IMR-90 (cell line): ENCODE data around the gene PLCL1. TPM values are rescaled to one million over a fixed set of nuclear protein-coding genes. Genes with fewer than 3 reads are reported as not detected.

Experiments used
- ATAC-seq: fragments of 200-7000 bp; cut with Tn5 transposase; 2 replicates; pipeline ENCODE4 v1.9.1; 2020; ENCODE audit warnings: low read depth, mild to moderate bottlenecking, moderate library complexity
- BruUV-seq: library from RNA; stranded (reverse); fragments of 400-500 nt; replicated peaks from 2 replicates; lab custom pipeline; 2021; lab: Mats Ljungman, UMichigan
- CTCF ChIA-PET: fragments of 300-600 bp; formaldehyde crosslinking; extraction: SDS; loops from one replicate; lab custom pipeline; 2021; ENCODE audit warnings: antibody characterized with exemption; lab: Yijun Ruan, JAX
- POLR2A ChIA-PET: fragments of 300-600 bp; sonication (Branson Sonifier 250); formaldehyde crosslinking; loops from one replicate; lab custom pipeline; 2022; ENCODE audit warnings: antibody characterized with exemption; ENCODE audit not compliant: unreplicated experiment; lab: Charles Lee
- DNase-seq: peaks from one replicate; pipeline ENCODE4 v3.0.0; 2013
- H2AFZ ChIP-seq: replicated peaks from 2 replicates; pipeline ENCODE3; 2013; ENCODE audit warnings: low read length, mild to moderate bottlenecking; ENCODE audit not compliant: poor library complexity
- H2AK5ac ChIP-seq: 2 replicates; pipeline ENCODE4 v1.6.1; 2013; ENCODE audit warnings: low read depth, low read length, inconsistent platforms
- H2AK9ac ChIP-seq: replicated peaks from 2 replicates; pipeline ENCODE3; 2013; ENCODE audit warnings: mild to moderate bottlenecking, low read depth, low read length, moderate library complexity; ENCODE audit not compliant: poor library complexity
- H2BK120ac ChIP-seq: 2 replicates; pipeline ENCODE4 v1.6.1; 2013; ENCODE audit warnings: low read depth, low read length, inconsistent platforms
- H2BK15ac ChIP-seq: 3 replicates; pipeline ENCODE4 v1.6.1; 2013; ENCODE audit warnings: low read depth, low read length, inconsistent platforms
- H2BK20ac ChIP-seq: 2 replicates; pipeline ENCODE4 v1.6.1; 2013; ENCODE audit warnings: low read depth, mild to moderate bottlenecking, inconsistent platforms, low read length, moderate library complexity
- H2BK5ac ChIP-seq: 2 replicates; pipeline ENCODE4 v1.6.1; 2013; ENCODE audit warnings: mild to moderate bottlenecking, low read depth, low read length, inconsistent platforms; ENCODE audit not compliant: poor library complexity, severe bottlenecking
- H3K14ac ChIP-seq: replicated peaks from 2 replicates; pipeline ENCODE4 v1.6.1; 2013; ENCODE audit warnings: low read depth, low read length, inconsistent platforms
- H3K18ac ChIP-seq: 2 replicates; pipeline ENCODE4 v1.6.1; 2013; ENCODE audit warnings: low read depth, low read length, control low read depth
- H3K23ac ChIP-seq: 2 replicates; pipeline ENCODE4 v1.6.1; 2013; ENCODE audit warnings: low read depth, low read length, inconsistent platforms
- H3K27ac ChIP-seq: 2 replicates; pipeline ENCODE4 v1.5.1; 2013; ENCODE audit warnings: mild to moderate bottlenecking, control low read depth, low read length; ENCODE audit not compliant: insufficient read depth
- H3K27me3 ChIP-seq: 2 replicates; pipeline ENCODE4 v1.6.1; 2013; ENCODE audit warnings: low read length; ENCODE audit not compliant: control insufficient read depth, insufficient read depth
- H3K36me3 ChIP-seq: 2 replicates; pipeline ENCODE4 v1.6.1; 2013; ENCODE audit warnings: low read length, mixed read lengths; ENCODE audit not compliant: control insufficient read depth, insufficient read depth
- H3K4ac ChIP-seq: 2 replicates; pipeline ENCODE4 v1.6.1; 2013; ENCODE audit warnings: low read depth, low read length, inconsistent platforms
- H3K4me1 ChIP-seq: 2 replicates; pipeline ENCODE4 v1.6.1; 2013; ENCODE audit warnings: low read length, mixed read lengths; ENCODE audit not compliant: control insufficient read depth, insufficient read depth
- H3K4me2 ChIP-seq: 2 replicates; pipeline ENCODE4 v1.6.1; 2013; ENCODE audit warnings: low read depth, mild to moderate bottlenecking, control low read depth, low read length, moderate library complexity
- H3K4me3 ChIP-seq: 2 replicates; pipeline ENCODE4 v1.5.1; 2013; ENCODE audit warnings: low read depth, mild to moderate bottlenecking, control low read depth, low read length, moderate library complexity; ENCODE audit not compliant: insufficient read depth
- H3K56ac ChIP-seq: 2 replicates; pipeline ENCODE4 v1.6.1; 2013; ENCODE audit warnings: low read length, inconsistent platforms; ENCODE audit not compliant: insufficient read depth; ENCODE audit errors: extremely low read depth
- H3K79me1 ChIP-seq, 2 experiments: 2 replicates each; pipeline ENCODE4 v1.6.1; 2013; ENCODE audit warnings: low read length in 2 of 2, inconsistent platforms in 1 of 2, low read depth in 1 of 2
- H3K9ac ChIP-seq: 2 replicates; pipeline ENCODE4 v1.6.1; 2013; ENCODE audit warnings: low read depth, low read length, control low read depth
- H3K9me1 ChIP-seq: 2 replicates; pipeline ENCODE4 v1.6.1; 2013; ENCODE audit warnings: low read length, inconsistent platforms; ENCODE audit not compliant: insufficient read depth
- H3K9me3 ChIP-seq: 2 replicates; pipeline ENCODE4 v1.6.1; 2013; ENCODE audit warnings: low read length; ENCODE audit not compliant: control insufficient read depth, insufficient read depth
- H4K20me1 ChIP-seq: 2 replicates; pipeline ENCODE4 v1.6.1; 2013; ENCODE audit warnings: low read length, inconsistent platforms; ENCODE audit not compliant: insufficient read depth
- H4K5ac ChIP-seq: 2 replicates; pipeline ENCODE4 v1.6.1; 2013; ENCODE audit warnings: mild to moderate bottlenecking, low read depth, low read length, control low read depth
- H4K8ac ChIP-seq, 2 experiments: 2 replicates each; pipeline ENCODE4 v1.6.1; 2013; ENCODE audit warnings: low read depth in 2 of 2, low read length in 2 of 2, control low read depth in 1 of 2, inconsistent platforms in 1 of 2
- H4K91ac ChIP-seq: 2 replicates; pipeline ENCODE4 v1.6.1; 2013; ENCODE audit warnings: low read depth, low read length, inconsistent platforms; ENCODE audit not compliant: insufficient read depth
- BHLHE40 ChIP-seq: fragments of 150-350 bp; IDR thresholded peaks from 2 replicates; pipeline ENCODE4 v1.6.1; 2016; ENCODE audit warnings: mild to moderate bottlenecking, low read depth, low read length
- CEBPB ChIP-seq: IDR thresholded peaks from 2 replicates; pipeline ENCODE4 v1.6.1; 2012; ENCODE audit warnings: low read depth, low read length, improper control_type of control experiment
- CHD1 ChIP-seq: IDR thresholded peaks from 2 replicates; pipeline ENCODE4 v1.6.1; 2012; ENCODE audit warnings: low read depth, low read length, improper control_type of control experiment
- FOS ChIP-seq: fragments of 150-350 bp; IDR thresholded peaks from 2 replicates; pipeline ENCODE4 v1.6.1; 2016; ENCODE audit warnings: low read depth, low read length
- MAFK ChIP-seq: IDR thresholded peaks from 2 replicates; pipeline ENCODE4 v1.6.1; 2012; ENCODE audit warnings: low read depth, low read length, improper control_type of control experiment
- MAZ ChIP-seq: IDR thresholded peaks from 2 replicates; pipeline ENCODE4 v1.6.1; 2012; ENCODE audit warnings: low read depth, mild to moderate bottlenecking, low read length, improper control_type of control experiment, moderate library complexity, borderline replicate concordance
- NFE2L2 ChIP-seq: fragments of 150-350 bp; IDR thresholded peaks from 2 replicates; pipeline ENCODE4 v1.6.1; 2016; ENCODE audit warnings: low read depth, mild to moderate bottlenecking, low read length
- POLR2A ChIP-seq: IDR thresholded peaks from 2 replicates; pipeline ENCODE4 v1.6.1; 2012; ENCODE audit warnings: mild to moderate bottlenecking, low read depth, low read length
- RCOR1 ChIP-seq: IDR thresholded peaks from 2 replicates; pipeline ENCODE4 v1.6.1; 2012; ENCODE audit warnings: mild to moderate bottlenecking, low read length, improper control_type of control experiment; ENCODE audit not compliant: insufficient replicate concordance
- RFX5 ChIP-seq: IDR thresholded peaks from 2 replicates; pipeline ENCODE4 v1.8.0; 2012; ENCODE audit warnings: low read depth, mild to moderate bottlenecking, low read length, moderate library complexity
- SMC3 ChIP-seq: fragments of 150-350 bp; IDR thresholded peaks from 2 replicates; pipeline ENCODE4 v1.6.1; 2016; ENCODE audit warnings: low read depth, mild to moderate bottlenecking, antibody characterized with exemption, low read length, moderate library complexity
- WGBS, 2 experiments: methylation state at CpG; one replicate each; pipeline versions ENCODE4 v1.1.5 to v1.1.7; 2013; ENCODE audit warnings: missing lambda C conversion rate in 2 of 2; ENCODE audit not compliant: insufficient read length in 1 of 2; ENCODE audit errors: extremely low coverage in 2 of 2; 5-methylcytosine and 5-hydroxymethylcytosine counted together
- dilution Hi-C: fragments of 300-500 bp; cut with HindIII; formaldehyde crosslinking; loops from one replicate; pipeline ENCODE4 v1.14.3; 2018; ENCODE audit warnings: low sequenced_read_pairs; ENCODE audit not compliant: unreplicated experiment
- in situ Hi-C: fragments of 300-500 bp; cut with MboI; formaldehyde crosslinking; loops from 3 replicates; pipeline ENCODE4 v1.14.3; 2019; ENCODE audit warnings: low sequenced_read_pairs, inconsistent platforms, mixed read lengths
- intact Hi-C: fragments of 100-400 bp; cut with micrococcal nuclease; formaldehyde crosslinking; loops from 2 replicates; pipeline ENCODE4 v1.10.0; 2022
- polyA plus RNA-seq, 3 experiments: library from polyadenylated mRNA; depleted of rRNA; stranded (reverse); fragments of >200 nt; gene quantifications; 2 replicates each; pipeline ENCODE4 v1.2.3, GENCODE V29; 2012; ENCODE audit warnings: low replicate concordance in 1 of 3
- total RNA-seq: library from RNA; depleted of rRNA; stranded (reverse); fragments of >200 nt; gene quantifications from 2 replicates; pipeline ENCODE4 v1.2.3, GENCODE V29; 2012
- TF ChIP-seq, protein P1 (sequence below): conservative IDR thresholded peaks from 2 replicates; pipeline ENCODE4 v1.5.1; 2012; ENCODE audit warnings: mild to moderate bottlenecking, low read depth, low read length, improper control_type of control experiment
- TF ChIP-seq, protein P2 (sequence below): fragments of 150-350 bp; IDR thresholded peaks from 2 replicates; pipeline ENCODE4 v1.6.1; 2017; ENCODE audit warnings: mild to moderate bottlenecking, antibody characterized with exemption, low read length, low read depth
- TF ChIP-seq, protein P3 (sequence below): fragments of 150-350 bp; IDR thresholded peaks from 2 replicates; pipeline ENCODE4 v1.6.1; 2016; ENCODE audit warnings: low read depth, mild to moderate bottlenecking, low read length, moderate library complexity, borderline replicate concordance

PLCL1 gene
- total and polyA plus RNA-seq, 2 of the 4 experiments (the other 2 are of a cell fraction), result 0.14 to 0.18 TPM

DNA sequence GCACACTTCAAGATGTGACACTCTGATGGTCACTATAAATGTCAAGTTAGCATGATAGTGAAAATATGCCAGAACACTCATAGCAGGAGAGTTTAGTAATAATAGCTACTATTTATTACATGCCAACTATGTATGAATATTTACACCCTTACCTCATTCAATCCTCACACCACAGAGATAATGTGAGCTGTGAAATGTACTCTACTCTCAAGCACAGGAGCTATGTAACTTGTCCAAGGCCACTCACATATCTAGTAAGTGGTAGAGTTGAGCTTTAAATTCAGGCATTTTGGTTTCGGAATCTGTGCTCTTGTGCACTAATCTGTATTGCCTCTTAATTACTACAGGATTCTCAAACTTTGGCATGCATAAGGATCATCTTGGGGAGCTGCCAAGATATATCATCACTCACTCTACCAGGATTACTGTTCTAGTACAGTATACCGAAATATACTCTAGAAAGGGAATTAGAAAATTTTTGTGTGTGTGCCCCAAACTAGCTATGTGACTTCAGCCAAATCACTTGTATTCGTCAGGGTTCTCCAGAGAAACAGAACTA is 154.3 kb downstream of the PLCL1 start:
- no peak overlapping the region for H4K5ac ChIP-seq
- H3K9me3 ChIP-seq, result no peaks in the 10 kb centered on the region
- H3K36me3 ChIP-seq, result no peaks in the 10 kb centered on the region
- H3K23ac ChIP-seq, result no peak overlapping the region
- no peak overlapping the region for H3K4ac ChIP-seq
- no peaks in the 10 kb centered on the region for H3K79me1 ChIP-seq
- H3K9ac ChIP-seq, result no peak overlapping the region
- TF ChIP-seq, protein P1, sequence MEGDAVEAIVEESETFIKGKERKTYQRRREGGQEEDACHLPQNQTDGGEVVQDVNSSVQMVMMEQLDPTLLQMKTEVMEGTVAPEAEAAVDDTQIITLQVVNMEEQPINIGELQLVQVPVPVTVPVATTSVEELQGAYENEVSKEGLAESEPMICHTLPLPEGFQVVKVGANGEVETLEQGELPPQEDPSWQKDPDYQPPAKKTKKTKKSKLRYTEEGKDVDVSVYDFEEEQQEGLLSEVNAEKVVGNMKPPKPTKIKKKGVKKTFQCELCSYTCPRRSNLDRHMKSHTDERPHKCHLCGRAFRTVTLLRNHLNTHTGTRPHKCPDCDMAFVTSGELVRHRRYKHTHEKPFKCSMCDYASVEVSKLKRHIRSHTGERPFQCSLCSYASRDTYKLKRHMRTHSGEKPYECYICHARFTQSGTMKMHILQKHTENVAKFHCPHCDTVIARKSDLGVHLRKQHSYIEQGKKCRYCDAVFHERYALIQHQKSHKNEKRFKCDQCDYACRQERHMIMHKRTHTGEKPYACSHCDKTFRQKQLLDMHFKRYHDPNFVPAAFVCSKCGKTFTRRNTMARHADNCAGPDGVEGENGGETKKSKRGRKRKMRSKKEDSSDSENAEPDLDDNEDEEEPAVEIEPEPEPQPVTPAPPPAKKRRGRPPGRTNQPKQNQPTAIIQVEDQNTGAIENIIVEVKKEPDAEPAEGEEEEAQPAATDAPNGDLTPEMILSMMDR, result no peak
- TF ChIP-seq CHD1 (no peak), BHLHE40 (no peak), CEBPB (no peak), RFX5 (no peak), POLR2A (no peak), SMC3 (no peak), MAZ (no peak), RCOR1 (no peak), MAFK (no peak), NFE2L2 (no peak), FOS (no peak)
- TF ChIP-seq, protein P2, sequence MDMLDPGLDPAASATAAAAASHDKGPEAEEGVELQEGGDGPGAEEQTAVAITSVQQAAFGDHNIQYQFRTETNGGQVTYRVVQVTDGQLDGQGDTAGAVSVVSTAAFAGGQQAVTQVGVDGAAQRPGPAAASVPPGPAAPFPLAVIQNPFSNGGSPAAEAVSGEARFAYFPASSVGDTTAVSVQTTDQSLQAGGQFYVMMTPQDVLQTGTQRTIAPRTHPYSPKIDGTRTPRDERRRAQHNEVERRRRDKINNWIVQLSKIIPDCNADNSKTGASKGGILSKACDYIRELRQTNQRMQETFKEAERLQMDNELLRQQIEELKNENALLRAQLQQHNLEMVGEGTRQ, result no peak
- TF ChIP-seq, protein P3, sequence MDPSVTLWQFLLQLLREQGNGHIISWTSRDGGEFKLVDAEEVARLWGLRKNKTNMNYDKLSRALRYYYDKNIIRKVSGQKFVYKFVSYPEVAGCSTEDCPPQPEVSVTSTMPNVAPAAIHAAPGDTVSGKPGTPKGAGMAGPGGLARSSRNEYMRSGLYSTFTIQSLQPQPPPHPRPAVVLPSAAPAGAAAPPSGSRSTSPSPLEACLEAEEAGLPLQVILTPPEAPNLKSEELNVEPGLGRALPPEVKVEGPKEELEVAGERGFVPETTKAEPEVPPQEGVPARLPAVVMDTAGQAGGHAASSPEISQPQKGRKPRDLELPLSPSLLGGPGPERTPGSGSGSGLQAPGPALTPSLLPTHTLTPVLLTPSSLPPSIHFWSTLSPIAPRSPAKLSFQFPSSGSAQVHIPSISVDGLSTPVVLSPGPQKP, result no peak
- ATAC-seq, result no peak
- no peak overlapping the region for H4K91ac ChIP-seq
- no peak overlapping the region for H3K4me3 ChIP-seq
- H2AK5ac ChIP-seq, result no peak overlapping the region
- intact Hi-C loops, result no loop called here
- no peak overlapping the region for H2BK20ac ChIP-seq
- POLR2A ChIA-PET, result no interaction called here
- no peak overlapping the region for H2BK15ac ChIP-seq
- H3K4me1 ChIP-seq, result no peaks in the 10 kb centered on the region
- BruUV-seq, result no TSS peak
- no peak for DNase-seq
- no peak overlapping the region for H2AFZ ChIP-seq
- no peak overlapping the region for H2AK9ac ChIP-seq
- no peaks in the 10 kb centered on the region for H3K27me3 ChIP-seq
- no peak overlapping the region for H3K14ac ChIP-seq
- H3K56ac ChIP-seq, result no peak overlapping the region
- CTCF ChIA-PET, result no interaction called here
- dilution Hi-C loops, result no loop called here
- no peak overlapping the region for H4K8ac ChIP-seq
- H2BK5ac ChIP-seq, result no peak overlapping the region
- H3K27ac ChIP-seq, result no peak overlapping the region
- H3K9me1 ChIP-seq, result no peaks in the 10 kb centered on the region
- in situ Hi-C loops, result no loop called here
- no peak overlapping the region for H3K4me2 ChIP-seq
- WGBS, 2 experiments, result no CpG with 5 or more reads among the region's 3 CpGs
- no peak overlapping the region for H3K18ac ChIP-seq
- H2BK120ac ChIP-seq, result no peak overlapping the region
- no peaks in the 10 kb centered on the region for H4K20me1 ChIP-seq
